Medulla oblongata (tissue), 1 donor: Measurements from ENCODE around the gene GLI3.
A peak's percentile ranks its signal among the peaks of the same experiment; 100 is the strongest.

Experiments used
- DNase-seq: peaks from one replicate; pipeline ENCODE4 v3.0.0-alpha.2; 2015; ENCODE audit errors: extremely low spot score

GLI3 gene

DNA sequence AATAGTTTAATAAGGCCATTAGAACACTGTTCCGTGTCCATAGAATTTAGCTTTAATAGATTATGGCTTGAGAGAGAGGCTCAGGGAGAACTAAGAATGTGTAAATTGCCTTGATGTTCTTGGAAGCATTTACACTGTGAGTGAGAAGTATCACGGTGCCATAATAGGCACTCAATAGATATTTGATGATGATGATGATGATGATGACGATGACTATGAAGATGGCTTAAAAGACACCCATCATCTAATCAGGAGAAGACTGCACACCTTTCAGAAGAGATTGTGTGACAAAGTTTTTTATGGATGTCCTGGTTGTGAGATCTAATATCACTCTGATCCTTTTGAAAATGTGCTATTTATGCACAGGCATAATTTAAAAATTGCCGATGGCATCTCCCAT, 264.2 kb downstream of the GLI3 start:
- no peak for DNase-seq

GRCh38 chr7:41972270-41972669, 264.7 kb downstream of the GLI3 start:
- DNase-seq = no peak

DNA sequence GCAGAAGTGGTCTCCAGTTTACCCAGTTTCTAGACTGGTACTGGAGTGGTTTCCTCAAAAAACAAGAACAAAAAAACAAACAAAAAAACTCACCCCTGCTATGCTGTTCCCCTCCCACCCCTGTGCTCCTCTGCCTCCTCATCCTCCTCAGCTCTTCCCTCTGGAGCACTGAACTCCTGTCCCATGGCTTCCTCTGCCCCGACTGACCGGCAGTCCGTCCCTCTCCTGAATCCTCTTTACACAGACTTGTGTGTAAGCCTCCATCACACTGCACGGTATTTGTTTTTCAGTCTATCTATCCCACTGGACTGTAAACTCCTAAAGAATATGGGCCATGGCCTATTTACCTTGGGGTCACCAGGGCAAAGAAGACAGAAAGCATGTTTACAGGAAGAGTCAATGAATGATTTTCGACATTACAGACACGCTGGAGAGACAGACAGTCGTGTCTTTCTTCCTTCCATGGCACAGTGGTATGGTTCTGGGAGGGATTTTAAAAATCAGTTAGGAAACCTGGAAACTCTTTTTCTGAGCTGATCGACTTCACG, 265.3 kb downstream of the GLI3 start:
- no peak for DNase-seq

- DNase-seq = no peak
Measured at GRCh38 chr7:41970941-41971340, 266.1 kb downstream of the GLI3 start.

DNA sequence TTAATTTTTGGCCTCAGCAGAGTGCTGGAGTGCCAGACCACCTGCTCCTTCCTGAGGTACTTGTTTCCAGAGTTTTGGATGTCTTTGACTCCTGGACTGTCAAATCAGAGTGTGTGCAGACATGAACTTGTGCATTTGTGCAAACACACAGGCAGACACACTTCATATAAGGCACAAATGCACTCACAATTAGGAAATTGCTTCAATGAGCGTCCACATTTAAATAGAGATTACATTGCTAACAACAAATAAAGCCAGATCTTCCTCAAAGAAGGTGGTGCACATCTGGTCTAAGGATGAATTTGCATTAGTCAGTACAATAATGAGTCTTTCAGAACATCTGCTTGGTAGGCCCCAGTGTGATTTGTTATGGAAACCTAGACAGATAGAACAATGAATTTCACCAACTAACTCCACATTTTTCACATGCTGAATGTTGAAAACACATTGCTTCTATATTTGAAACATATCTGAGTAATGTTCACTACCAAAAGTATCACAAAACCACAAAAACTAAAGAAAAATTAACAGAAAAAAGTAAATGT, 267.4 kb downstream of the GLI3 start:
- DNase-seq = no peak

- DNase-seq = no peak
Measured at GRCh38 chr7:41967156-41967555, 269.9 kb downstream of the GLI3 start.

DNA sequence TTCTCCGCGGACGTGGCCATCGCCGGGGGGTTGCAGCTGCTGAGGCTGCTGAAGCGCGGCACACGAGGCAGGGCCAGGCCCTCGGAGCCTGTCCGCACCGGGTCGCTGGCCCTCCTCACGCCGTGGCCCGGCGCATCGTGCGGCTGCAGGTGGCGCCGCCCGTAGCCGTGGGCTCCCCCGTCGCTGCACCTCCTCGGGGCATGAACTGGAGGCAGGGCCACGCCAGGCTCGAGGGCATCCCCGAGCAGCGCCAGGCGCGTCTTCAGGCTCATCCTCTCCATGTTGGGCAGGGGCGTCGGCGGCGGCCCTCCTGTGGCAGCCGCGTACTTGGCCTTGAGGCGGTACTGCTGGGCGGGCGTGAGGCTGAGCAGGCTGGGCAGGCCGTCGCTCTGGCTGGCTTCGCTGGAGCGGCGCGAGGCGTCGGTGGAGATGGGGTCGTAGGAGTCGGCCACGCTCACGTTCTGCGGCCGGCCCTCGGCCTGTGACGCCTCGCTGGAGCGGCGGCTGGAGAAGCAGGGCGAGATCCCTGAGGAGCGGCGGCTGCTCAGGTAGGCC, 271.0 kb downstream of the GLI3 start:
- no peak for DNase-seq

DNA sequence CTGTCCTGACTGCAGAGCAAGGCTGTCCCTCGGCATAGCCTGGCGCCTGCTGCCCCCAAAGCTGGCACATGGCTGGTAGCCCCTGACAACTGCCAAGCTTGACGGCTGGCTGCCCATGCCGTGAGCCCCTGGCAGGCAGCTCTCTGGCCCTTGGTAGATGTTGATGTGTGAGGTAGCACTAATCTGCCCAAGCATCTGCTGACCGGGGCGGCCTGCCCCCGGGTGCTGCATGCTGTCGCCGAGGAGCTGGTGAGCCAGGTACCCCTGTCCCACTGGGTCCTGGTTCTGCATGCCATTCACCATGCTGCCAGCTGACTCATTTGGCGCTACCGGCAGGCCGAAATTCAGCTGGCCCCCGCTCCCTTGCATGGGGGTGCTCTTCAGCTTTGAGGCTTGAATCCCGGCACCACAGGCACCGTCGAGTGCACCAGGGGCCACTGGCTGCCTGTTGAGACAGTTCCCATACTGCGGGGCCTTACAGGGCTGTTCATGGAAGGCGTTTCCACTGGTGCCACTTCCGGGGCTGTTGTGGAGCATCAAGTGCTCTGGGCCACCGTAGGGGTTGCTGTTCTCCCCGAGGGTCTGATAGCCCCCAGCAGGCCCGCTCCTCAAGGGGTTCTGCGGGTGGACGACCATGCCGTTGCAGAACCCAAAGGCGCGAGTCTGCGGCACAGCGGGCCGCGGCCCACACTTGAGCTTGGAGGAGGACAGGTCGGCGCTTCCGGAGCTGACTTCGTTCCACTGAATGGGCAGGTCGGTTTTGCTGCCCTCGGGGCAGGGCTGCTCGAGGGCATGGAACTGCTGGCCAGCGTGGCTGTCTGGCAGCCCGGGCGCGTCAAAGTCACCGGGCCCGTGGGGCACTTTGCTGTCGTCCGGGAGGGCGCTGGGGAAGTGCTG, 271.9 kb downstream of the GLI3 start:
- DNase-seq = no peak

- no peak for DNase-seq
Measured at GRCh38 chr7:41964183-41964753, 272.7 kb downstream of the GLI3 start.

GRCh38 chr7:41956705-41957104, 280.3 kb downstream of the GLI3 start:
- no peak for DNase-seq

DNA sequence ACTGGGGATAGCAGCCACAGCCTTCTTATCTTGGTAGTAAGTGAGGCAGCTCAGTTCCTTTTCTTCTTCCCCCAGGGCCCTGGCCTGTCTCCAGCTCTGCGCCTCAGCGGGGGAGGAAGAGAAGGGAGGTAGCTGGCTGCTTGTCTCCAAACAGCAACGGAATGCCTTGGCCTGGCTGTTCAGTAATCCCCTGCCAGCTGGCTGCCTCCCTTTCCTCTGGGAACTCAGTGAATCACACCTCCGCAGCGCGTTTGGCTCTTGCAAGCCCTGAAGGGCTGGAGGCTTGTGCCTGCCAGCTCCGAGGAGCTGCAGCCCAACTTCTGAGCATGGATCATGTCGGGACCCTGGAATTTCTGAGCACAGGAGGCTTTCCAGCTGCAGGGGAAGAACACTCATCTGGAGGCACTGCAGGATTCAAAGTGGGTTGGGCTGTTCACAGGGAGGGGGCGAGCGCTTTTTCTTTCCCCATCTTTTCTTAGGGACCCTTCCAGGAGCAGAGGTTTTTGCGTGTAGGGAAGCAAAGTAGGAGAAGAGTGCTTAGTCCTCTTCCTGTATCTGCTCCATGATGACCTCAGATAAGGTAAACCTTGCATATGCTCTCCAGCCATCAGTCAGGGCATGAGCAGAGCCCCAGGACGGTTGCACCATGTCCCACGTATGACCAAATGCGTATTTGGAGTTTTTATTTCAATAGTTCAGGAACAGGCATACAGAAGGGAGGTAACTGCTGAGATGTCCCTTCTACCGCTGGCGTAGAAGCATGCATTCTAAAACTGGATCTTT, 280.9 kb downstream of the GLI3 start:
- peak; percentile 90 for DNase-seq

- no peak for DNase-seq
Measured at GRCh38 chr7:41955451-41955850, 281.6 kb downstream of the GLI3 start.

- no peak for DNase-seq
Measured at GRCh38 chr7:41954976-41955375, 282.0 kb downstream of the GLI3 start.

DNA sequence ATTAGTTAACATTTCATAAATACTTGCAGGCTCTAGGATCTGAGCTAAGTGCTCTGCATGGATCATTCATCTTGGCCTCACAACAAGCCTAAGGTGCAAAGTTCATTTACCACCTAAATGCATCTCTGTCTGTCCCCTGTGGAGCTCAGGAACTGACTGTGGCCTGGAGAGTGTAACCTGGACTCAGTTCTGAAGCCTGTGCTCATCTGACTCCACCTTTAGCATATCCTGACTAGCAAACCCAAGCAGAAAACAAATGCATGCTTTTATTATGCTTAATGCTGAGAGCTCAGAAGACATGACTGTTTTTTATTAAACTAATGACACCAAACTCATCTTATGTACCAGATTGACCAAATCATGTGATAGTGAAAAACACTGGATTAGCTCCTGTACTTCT, 288.5 kb downstream of the GLI3 start:
- no peak for DNase-seq

- DNase-seq = peak; percentile 84
Measured at GRCh38 chr7:41943094-41943577, 293.9 kb downstream of the GLI3 start.

GRCh38 chr7:41942468-41943093, 294.4 kb downstream of the GLI3 start:
- DNase-seq = no peak

GRCh38 chr7:41940760-41941343, 296.2 kb downstream of the GLI3 start:
- peak; percentile 91 for DNase-seq

DNA sequence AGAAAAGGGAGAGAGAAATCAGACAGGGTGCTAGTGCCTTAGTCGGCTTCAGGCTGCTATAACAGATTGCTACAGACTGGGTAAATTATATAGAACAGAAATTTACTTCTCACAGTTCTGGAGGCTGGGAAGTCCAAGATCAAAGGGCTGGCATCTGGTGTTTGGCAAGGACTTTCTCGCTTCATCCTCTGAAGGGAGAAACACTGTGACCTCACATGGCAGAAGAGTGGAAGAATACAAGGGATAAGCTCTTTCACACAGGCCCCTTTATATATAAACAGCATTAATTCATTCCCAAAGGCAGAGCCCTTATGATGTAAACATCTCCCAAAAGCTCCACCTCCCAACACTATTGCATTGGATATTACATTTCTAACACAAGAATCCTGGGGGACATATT, 298.6 kb downstream of the GLI3 start:
- no peak for DNase-seq

GRCh38 chr7:41933427-41933826, 303.6 kb downstream of the GLI3 start:
- DNase-seq = no peak

DNA sequence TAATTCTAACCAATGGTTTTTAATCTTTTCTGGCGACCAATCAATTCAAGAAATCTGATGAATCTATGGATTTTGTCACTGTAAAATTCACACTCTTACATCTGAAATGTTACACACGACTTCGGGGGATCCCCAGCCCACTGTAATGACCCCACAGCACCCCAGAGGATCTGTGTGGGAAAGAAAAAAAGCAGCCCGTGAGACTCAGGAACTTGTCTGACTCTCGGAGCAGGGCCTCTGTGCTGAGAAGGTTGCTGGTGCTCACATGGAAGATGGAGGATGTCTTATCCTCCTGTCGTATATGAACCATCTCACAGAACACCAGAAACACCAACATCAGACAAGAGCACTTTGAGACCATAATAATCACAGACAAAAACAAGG, 305.8 kb downstream of the GLI3 start:
- no peak for DNase-seq
